ENCODE measurements around the gene ZNF79.

Gene ZNF79

DNA sequence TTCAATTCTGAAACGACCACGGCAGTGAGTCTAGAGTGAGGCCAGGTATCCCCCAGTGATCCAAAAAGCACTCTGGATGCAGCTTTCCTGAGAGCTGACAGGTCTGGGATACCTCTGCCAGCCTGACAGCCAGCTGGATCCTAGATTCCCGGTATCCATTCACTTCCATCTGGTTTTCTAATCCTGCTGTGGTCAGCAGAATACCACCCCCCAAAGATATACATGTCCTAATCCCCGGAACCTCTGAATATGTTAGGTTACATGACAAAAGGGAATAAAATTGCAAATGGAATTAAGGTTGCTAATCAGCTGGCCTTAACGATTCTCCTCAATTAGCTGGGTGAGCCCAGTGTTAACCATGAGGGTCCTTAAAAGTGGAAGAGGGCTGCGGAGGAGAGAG, 1.4 kb upstream of the ZNF79 start:
- in situ Hi-C loops (cut with MboI; ENCODE audit: low sequenced_read_pairs), result no loop called here

DNA sequence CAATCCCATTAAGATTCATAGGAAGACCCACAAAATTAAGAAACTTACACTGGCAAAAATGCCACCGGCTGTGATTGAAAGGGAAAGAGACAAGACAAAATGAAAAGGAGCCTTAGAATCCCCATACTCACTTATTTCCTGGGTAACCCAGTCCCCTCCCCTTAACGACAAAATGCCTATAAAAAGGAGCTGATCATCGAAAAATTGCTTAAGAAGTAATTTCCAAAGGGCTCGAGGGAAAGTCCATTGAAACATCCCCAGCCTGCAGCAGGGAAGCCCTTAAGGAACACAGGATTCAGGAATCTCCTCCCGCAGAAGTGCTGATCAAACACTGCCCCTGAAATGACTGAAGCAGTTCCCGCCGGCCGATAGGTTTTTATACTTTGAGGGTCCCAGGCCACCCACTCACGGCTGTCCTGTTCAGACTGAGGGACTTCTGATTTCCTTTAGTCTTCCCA, 677 bp upstream of the ZNF79 start:
- in situ Hi-C loops (cut with MboI; ENCODE audit: low sequenced_read_pairs), result no loop called here

DNA sequence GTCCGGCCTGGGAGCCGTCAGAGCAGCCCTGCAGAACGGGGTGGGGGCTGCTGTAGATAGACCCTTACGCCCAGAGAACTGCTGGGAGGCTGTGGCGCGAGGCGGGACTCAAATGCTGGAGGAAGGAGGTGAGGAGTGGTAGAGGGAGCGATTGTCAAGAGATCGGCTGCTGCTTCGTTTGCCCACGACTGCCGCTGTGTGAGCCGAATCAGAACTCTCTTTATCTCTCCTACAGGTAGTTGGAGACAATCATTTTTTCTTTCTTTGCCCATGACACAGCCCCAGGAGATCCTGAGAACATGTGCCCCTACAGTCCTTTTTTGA, 456 bp downstream of the ZNF79 start:
- in situ Hi-C loops (cut with MboI; ENCODE audit: low sequenced_read_pairs), result no loop called here

DNA sequence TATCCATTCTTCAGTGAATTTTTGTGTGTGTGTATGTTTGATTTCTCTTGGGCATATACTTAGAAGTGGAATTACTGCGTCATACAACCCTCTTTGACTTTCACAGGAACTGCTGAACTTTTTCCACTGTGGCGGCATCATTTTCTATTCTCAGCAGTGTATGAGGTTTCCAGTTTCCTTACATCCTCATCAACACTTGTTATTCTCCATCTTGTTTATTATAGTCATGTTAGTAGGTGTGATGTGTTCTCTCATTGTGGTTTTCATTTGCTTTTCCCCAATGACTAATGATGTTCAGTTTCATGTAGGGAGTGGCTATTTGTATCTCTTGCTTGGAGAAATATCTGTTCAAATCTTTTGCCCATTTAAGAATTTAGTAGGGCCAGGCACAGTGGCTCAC, 2.6 kb downstream of the ZNF79 start:
- in situ Hi-C loops (cut with MboI; ENCODE audit: low sequenced_read_pairs), result no loop called here

DNA sequence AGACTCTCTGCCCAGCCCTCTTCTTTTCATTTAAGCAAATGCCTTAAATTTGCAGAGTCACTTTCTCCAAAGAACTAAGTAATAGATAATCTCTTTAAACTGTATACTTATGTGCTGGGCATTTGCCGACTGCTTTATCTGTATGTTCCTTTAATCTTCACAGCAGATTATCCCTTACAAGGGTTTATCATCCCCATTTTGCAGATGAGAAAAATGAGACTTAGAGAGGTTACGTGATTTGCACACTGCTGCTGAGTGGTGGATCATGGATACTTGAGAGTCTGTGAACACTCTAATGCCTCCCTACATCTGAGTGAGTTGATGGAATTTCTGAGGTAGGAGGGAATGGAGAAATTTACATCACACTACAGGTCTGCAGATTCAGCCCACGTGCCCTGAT, 4.2 kb downstream of the ZNF79 start:
- in situ Hi-C loops (cut with MboI; ENCODE audit: low sequenced_read_pairs), result no loop called here

DNA sequence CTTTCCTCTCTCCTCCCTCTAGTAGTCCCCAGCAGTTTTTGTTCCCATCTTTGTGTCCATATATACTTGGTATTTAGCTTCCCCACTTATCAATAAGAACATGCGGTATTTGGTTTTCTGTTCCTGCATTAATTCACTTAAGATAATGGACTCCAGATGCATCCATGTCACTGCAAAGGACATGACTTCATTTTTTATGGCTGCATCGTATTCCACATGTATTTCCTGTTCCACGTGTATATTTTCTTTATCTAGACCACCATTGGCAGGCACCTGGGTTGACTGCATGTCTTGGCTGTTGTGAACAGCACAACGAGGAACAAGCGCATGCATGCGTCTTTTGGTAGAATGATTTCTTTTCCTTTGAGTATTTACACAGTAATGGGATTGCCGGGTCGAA, 6.2 kb downstream of the ZNF79 start:
- in situ Hi-C loops (cut with MboI; ENCODE audit: low sequenced_read_pairs), result no loop called here

DNA sequence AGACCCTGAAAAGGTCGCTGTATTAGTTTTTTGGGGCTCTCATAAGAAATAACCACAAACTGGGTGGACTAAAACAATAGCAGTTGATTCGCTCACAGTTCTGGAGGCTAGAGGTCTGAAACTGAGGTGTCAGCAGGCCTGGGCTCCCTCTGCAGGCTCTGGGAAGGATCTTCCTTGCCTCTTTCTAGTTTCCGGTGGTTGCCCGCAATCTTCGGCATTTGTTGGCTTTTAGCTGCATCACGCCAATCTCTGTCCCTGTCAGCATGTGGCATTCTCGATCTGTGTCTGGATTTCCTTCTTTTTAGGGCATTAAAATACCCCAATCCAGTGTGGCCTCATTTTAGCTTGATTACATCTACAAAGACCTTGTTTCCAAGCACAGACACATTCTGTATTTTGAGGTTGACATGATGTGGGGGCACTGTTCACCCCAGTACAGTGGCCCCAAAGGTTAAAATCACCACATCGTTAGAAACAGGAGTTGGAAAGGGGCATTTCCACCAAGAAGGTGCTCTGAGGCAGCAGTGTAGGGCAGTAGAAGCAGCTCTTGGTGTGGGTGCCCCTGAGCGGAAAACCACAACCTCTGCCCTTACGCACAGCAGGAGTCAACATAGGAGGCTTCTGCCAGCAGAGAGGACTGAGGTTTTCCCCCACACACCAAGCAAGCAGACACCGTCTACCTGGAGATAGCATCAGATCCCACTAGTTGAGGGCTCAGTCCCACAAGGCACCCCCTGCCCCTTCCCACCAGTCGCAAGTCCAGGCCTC, 13.5 kb downstream of the ZNF79 start:
- in situ Hi-C loops (cut with MboI; ENCODE audit: low sequenced_read_pairs), result no loop called here

DNA sequence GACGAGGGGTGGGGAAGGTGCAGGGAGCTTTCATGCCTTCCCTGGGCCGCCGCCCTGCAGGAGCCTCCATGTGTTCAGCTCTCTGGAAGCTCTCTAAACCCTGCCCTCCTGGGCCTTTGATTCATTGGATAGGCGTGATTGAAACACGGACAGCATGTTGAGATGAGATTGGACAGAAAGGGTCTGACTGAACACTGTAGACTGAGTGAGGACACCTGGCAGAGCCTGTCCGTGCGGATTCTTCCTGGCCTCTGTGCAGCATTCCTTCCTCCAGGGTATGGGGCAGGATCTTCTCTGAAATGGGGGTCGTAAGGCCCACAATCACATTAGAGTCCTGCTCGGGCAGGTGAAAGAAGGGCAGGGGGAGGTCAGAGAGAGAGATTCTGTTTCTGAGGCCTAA, 14.2 kb downstream of the ZNF79 start:
- in situ Hi-C loops (cut with MboI; ENCODE audit: low sequenced_read_pairs), result no loop called here

DNA sequence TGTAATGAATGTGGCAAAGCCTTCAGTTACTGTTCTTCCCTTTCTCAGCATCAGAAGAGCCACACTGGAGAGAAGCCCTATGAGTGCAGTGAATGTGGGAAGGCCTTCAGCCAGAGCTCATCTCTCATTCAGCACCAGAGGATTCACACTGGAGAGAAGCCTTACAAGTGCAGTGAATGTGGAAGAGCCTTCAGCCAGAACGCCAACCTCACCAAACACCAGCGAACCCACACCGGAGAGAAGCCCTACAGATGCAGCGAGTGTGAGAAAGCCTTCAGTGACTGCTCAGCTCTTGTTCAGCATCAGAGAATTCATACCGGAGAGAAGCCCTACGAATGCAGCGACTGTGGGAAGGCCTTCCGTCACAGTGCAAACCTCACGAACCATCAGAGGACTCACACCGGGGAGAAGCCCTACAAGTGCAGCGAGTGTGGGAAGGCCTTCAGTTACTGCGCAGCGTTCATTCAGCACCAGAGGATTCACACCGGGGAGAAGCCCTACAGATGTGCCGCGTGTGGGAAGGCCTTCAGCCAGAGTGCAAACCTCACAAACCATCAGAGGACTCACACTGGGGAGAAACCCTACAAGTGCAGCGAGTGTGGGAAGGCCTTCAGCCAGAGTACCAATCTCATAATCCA, 20.2 kb downstream of the ZNF79 start:
- in situ Hi-C loops (cut with MboI; ENCODE audit: low sequenced_read_pairs), result no loop called here

DNA sequence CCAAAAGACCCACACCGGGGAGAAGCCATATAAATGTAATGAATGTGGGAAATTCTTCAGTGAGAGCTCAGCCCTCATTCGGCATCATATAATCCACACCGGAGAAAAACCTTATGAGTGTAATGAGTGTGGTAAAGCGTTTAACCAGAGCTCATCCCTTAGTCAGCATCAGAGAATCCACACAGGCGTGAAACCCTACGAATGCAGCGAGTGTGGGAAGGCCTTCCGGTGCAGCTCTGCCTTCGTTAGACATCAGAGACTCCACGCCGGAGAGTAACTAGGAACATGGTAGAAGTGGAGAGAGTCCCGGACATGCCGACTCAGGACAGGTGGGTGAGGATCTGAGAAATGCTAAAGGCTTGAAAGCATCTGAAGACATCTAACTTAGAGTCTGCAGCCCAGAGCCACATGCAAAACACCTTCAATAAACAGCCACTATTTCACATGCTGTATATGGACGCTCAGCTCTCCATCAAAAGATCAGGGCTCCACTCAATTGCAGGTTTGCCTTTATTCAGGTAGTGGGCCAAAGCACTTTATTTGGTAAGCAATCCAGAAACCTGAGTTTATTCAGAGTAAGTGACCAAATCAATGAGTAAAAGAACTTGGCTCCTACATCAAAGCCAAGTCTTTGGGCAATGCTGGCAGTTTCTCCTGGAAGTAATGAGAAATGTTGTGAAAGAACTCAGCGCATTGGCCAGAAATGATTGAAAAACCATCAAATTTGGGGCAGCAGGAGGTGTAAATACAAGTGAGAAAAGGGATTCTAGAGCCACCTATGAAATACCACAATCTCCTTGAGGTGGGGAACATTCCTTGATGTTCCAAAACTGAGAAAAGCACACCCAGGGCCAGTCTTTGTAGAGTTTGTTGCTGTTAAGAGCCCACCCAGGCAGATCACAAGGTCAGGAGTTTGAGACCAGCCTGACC, 21.0 kb downstream of the ZNF79 start:
- in situ Hi-C loops (cut with MboI; ENCODE audit: low sequenced_read_pairs), result no loop called here

DNA sequence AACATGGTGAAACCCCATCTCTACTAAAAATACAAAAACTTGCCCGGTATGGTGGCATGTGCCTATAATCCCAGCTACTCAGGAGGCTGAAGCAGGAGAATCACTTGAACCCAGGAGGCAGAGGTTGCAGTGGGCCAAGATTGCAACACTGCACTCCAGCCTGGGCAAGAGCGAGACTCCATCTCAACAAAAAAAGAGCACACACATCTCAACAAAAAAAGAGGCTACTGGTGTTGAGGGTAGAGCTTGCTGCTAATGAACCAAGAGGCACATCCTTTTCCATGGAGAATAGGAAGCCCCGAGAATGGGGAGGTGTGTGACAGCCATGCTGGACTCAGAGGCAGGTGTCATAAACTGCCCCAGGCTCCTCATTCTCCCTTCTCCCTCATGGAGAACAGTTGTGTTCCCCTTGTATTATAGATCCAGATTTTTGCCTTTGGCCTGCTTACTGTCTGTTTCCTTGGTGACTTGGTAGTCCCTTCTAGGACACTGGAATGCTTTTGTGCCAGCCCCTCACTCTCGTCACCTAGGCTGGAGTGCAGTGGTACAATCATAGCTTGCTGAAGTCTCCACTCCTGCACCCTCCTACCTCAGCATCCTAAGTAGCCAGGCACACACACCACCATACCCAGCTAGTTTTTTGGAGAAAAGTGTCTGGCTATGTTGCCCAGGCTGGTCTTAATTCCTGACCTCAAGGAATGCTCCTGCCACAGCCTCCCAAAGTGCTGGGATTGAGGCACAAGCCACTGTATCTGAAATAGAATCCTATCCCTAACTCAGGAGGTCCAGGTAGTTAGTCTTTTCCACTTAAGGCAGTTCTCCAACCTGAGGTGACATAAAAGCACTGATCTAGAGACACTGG, 21.9 kb downstream of the ZNF79 start:
- in situ Hi-C loops (cut with MboI; ENCODE audit: low sequenced_read_pairs), result no loop called here

DNA sequence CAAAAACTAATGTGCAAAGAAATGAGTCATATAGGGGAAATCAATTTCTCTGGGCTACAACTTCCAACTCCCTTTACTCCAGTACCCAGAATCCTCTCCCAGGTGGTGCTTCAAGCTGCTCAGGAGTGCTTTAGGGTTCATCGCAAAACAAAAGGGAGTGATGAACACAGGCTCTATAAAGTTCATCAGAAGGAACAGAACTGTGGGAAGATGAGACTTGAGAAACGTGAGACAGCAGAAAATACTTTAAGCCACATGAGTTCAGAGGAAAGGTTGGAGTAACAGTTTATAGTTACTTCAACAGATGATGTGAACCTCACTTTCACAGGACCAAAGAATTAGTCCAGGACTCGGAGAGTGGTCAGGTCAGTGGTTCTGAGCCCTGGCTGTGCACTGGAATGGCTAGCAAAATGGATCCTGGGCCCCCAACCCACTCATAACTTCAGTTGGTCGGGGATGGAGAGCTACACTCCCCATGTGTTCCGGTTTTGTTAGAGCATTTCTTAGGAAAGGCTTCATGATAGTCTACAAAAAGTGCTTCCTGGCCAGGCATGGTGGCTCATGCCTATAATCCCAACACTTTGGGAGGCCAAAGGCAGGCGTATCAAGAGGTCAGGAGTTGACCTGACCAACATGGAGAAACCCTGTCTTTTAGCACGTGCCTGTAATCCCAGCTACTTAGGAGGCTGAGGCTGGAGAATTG, 22.7 kb downstream of the ZNF79 start:
- in situ Hi-C loops (cut with MboI; ENCODE audit: low sequenced_read_pairs), result no loop called here

DNA sequence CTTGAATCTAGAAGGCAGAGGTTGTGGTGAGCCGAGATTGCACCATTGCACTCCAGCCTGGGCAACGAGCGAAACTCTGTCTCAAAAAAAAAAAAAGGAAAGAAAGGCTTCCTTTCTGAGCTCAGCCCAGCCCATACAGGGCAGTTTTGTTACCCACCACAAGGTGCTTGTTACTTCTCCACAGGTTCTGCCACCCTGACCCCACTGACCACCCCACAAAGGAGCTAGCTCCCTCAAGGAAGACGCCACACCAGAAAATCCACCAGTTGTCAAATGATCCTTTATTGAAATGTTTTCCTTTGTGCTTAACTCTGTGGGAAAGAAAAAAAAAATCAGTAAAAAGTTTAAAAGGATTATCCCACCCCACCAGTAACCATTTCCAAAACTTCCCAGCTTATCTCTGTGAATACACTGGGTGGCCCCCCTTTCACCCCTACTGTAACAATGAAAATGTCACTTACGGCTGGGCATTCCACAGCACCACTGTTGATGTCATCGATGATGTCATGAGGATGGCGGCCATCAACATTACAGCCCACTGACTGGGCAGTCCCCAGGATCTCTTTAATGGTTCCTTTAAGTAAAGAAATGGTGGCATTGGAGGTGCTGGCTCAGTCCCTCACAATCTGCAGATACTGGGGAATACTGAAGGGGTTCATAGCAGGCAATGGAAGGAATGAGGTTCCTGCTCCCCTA, 23.4 kb downstream of the ZNF79 start:
- in situ Hi-C loops (cut with MboI; ENCODE audit: low sequenced_read_pairs), result no loop called here

DNA sequence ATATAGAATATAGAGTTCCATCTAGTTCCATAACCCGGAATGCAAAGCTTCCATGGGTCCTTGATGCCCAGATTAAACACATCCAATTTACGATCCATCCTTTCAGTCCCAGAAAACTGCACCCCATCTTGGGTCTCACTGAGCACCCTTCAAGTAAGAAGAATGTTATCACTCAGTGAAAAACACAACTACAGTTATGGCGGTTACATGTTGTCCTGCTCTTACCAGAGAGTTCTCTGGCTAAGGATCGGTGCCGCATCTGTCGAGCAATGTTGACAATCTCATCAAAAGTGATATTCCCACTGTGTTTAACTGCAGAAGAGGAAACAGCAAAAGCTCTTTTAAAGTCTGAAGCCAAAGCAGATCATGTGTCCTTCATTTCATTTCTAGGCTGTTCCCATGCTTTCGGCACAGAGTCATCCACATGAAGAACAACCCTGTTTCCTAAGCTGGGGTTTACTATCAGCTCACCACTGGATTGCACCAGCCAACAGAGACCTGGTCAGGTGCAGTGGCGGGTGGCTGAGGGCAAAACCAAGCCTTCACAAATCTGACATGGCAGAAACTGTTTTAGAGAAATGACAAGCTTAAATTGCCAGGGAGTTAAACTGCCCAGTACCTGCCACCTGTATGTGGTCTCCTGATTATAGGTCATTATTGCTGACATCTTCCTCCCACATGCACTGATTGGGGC, 24.1 kb downstream of the ZNF79 start:
- in situ Hi-C loops (cut with MboI; ENCODE audit: low sequenced_read_pairs), result no loop called here

DNA sequence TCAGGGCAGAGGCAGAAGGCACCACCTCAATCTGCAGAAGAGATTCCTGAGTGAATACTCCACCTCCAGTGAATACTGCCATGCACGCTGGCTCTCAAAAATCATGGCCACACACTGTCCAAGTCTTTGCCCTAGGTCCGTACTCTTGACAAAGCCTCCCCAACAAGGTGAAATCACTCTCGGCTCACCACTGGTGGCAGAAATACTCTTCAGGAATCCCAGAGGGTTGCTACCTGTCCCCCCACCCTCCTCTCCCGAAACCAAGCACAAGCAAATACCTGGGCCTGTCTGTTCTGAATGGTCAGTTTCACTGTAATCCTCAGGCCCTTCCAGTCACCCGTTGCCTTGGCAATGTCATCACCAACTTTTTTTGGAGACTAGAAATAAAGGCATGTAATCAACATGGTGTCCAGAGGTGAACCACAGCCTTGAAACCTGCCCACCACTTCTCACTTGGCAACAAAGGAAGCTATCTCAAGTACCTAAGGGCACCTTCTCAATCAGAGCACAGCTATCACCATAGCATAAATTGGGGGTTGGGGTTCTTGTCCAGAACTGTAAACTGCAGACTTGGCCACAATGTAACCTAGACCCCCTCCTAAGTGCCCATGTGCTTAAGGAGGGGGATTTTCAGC, 25.3 kb downstream of the ZNF79 start:
- in situ Hi-C loops (cut with MboI; ENCODE audit: low sequenced_read_pairs), result no loop called here

DNA sequence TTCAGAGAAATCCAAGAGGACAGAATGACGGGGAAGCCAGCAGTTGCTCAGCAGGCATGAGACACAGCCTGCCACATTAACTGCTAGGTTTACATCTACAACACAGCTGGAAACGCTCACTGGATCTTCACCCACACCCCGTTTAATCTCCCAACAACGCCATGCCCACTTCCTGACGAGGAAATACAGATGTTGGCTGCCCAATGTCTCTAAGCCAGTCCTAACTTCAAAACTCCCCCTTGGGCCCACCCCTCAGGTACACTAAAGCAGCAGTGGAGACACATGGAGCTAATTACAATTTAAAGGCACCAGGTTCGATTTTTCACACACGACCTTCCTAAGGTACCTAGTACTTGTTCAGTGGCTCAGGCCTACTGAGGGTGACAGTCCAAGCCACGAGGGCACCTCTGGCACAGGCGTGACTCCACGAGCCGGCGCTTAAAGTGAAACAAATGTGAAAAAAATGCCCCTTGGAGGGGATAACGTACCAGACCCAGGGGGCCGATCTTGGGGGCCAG, 26.1 kb downstream of the ZNF79 start:
- in situ Hi-C loops (cut with MboI; ENCODE audit: low sequenced_read_pairs), result no loop called here

DNA sequence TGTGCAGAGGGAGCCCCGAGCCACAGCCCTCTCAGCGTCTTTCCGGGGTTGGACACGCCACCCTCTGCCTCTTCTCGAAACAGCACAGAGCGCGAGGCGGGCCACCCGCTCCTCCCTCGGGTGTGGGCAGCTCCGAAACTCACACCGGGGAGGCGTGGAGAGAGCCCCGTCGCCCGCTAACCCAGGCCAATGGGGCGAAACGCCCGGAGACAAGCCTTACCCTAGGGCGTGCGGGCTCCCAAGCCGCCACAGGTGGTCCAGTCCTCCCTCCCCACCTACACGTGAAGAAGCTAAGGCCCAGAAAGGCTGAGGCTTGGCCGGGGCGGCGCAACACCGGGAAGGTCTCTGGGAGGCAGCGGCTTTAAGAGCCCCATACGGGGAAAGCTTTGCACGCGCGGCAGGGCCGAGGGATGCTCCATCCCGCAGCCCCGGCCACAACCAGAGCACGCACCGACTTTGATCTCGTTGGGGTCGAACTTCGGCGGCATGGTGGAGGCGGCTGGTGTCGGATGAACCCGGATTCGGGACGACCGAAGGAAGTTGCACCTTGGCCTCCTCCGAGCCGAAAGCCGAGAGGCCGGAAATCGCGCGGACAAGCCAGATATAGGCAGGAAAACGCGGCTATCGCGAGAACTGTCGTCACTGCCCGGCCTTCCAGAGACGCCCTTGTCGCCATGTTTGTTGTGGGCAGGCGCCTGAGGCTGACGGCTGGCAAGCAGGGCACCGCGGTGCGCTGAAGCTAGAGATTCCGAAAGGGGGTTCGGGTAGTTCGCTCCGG, 26.8 kb downstream of the ZNF79 start, which contains the start of the genes LRSAM1 and RPL12:
Gene LRSAM1, plus strand, starts transcription at position 681 of the 778 bp plus-strand sequence. CDS start 3,018 bp downstream, outside the sequence.
Gene RPL12, minus strand, starts transcription at position 577 of the 778 bp plus-strand sequence. Its CDS starts 89 bp downstream, at position 488.
- in situ Hi-C loops (cut with MboI; ENCODE audit: low sequenced_read_pairs), result no loop called here

DNA sequence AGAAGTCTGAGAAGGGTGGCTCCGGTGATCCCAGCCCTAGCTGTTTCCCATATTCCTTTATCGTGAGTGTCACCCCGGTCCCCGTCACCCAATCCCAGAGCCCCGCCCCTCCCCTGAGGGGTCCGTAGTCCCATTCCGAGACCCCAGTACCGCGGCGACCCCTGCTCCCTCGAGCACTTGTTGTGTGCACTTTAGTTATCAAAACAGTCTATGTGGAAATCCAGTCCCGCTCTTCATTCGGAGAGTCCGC, 27.4 kb downstream of the ZNF79 start:
- in situ Hi-C loops (cut with MboI; ENCODE audit: low sequenced_read_pairs), result no loop called here

Data from hTERT RPE-1 (cell line).